IMR-90 (cell line): ENCODE data around the gene STAG1. TPM values are rescaled to one million over a fixed set of nuclear protein-coding genes. Genes with fewer than 3 reads are reported as not detected.
A peak's percentile ranks its signal among the peaks of the same experiment; 100 is the strongest.

Experiments used
- ATAC-seq: fragments of 200-7000 bp; cut with Tn5 transposase; 2 replicates; pipeline ENCODE4 v1.9.1; 2020; ENCODE audit warnings: low read depth, mild to moderate bottlenecking, moderate library complexity
- BruUV-seq: library from RNA; stranded (reverse); fragments of 400-500 nt; replicated peaks from 2 replicates; lab custom pipeline; 2021; lab: Mats Ljungman, UMichigan
- CTCF ChIA-PET: fragments of 300-600 bp; formaldehyde crosslinking; extraction: SDS; loops from one replicate; lab custom pipeline; 2021; ENCODE audit warnings: antibody characterized with exemption; lab: Yijun Ruan, JAX
- POLR2A ChIA-PET: fragments of 300-600 bp; sonication (Branson Sonifier 250); formaldehyde crosslinking; loops from one replicate; lab custom pipeline; 2022; ENCODE audit warnings: antibody characterized with exemption; ENCODE audit not compliant: unreplicated experiment; lab: Charles Lee
- DNase-seq: peaks from one replicate; pipeline ENCODE4 v3.0.0; 2013
- H2AFZ ChIP-seq: replicated peaks from 2 replicates; pipeline ENCODE3; 2013; ENCODE audit warnings: low read length, mild to moderate bottlenecking; ENCODE audit not compliant: poor library complexity
- H2AK5ac ChIP-seq: 2 replicates; pipeline ENCODE4 v1.6.1; 2013; ENCODE audit warnings: low read depth, low read length, inconsistent platforms
- H2AK9ac ChIP-seq: replicated peaks from 2 replicates; pipeline ENCODE3; 2013; ENCODE audit warnings: mild to moderate bottlenecking, low read depth, low read length, moderate library complexity; ENCODE audit not compliant: poor library complexity
- H2BK120ac ChIP-seq: 2 replicates; pipeline ENCODE4 v1.6.1; 2013; ENCODE audit warnings: low read depth, low read length, inconsistent platforms
- H2BK15ac ChIP-seq: 3 replicates; pipeline ENCODE4 v1.6.1; 2013; ENCODE audit warnings: low read depth, low read length, inconsistent platforms
- H2BK20ac ChIP-seq: 2 replicates; pipeline ENCODE4 v1.6.1; 2013; ENCODE audit warnings: low read depth, mild to moderate bottlenecking, inconsistent platforms, low read length, moderate library complexity
- H2BK5ac ChIP-seq: 2 replicates; pipeline ENCODE4 v1.6.1; 2013; ENCODE audit warnings: mild to moderate bottlenecking, low read depth, low read length, inconsistent platforms; ENCODE audit not compliant: poor library complexity, severe bottlenecking
- H3K14ac ChIP-seq: replicated peaks from 2 replicates; pipeline ENCODE4 v1.6.1; 2013; ENCODE audit warnings: low read depth, low read length, inconsistent platforms
- H3K18ac ChIP-seq: 2 replicates; pipeline ENCODE4 v1.6.1; 2013; ENCODE audit warnings: low read depth, low read length, control low read depth
- H3K23ac ChIP-seq: 2 replicates; pipeline ENCODE4 v1.6.1; 2013; ENCODE audit warnings: low read depth, low read length, inconsistent platforms
- H3K27ac ChIP-seq: 2 replicates; pipeline ENCODE4 v1.5.1; 2013; ENCODE audit warnings: mild to moderate bottlenecking, control low read depth, low read length; ENCODE audit not compliant: insufficient read depth
- H3K27me3 ChIP-seq: 2 replicates; pipeline ENCODE4 v1.6.1; 2013; ENCODE audit warnings: low read length; ENCODE audit not compliant: control insufficient read depth, insufficient read depth
- H3K36me3 ChIP-seq: 2 replicates; pipeline ENCODE4 v1.6.1; 2013; ENCODE audit warnings: low read length, mixed read lengths; ENCODE audit not compliant: control insufficient read depth, insufficient read depth
- H3K4ac ChIP-seq: 2 replicates; pipeline ENCODE4 v1.6.1; 2013; ENCODE audit warnings: low read depth, low read length, inconsistent platforms
- H3K4me1 ChIP-seq: 2 replicates; pipeline ENCODE4 v1.6.1; 2013; ENCODE audit warnings: low read length, mixed read lengths; ENCODE audit not compliant: control insufficient read depth, insufficient read depth
- H3K4me2 ChIP-seq: 2 replicates; pipeline ENCODE4 v1.6.1; 2013; ENCODE audit warnings: low read depth, mild to moderate bottlenecking, control low read depth, low read length, moderate library complexity
- H3K4me3 ChIP-seq: 2 replicates; pipeline ENCODE4 v1.5.1; 2013; ENCODE audit warnings: low read depth, mild to moderate bottlenecking, control low read depth, low read length, moderate library complexity; ENCODE audit not compliant: insufficient read depth
- H3K56ac ChIP-seq: 2 replicates; pipeline ENCODE4 v1.6.1; 2013; ENCODE audit warnings: low read length, inconsistent platforms; ENCODE audit not compliant: insufficient read depth; ENCODE audit errors: extremely low read depth
- H3K79me1 ChIP-seq, 2 experiments: 2 replicates each; pipeline ENCODE4 v1.6.1; 2013; ENCODE audit warnings: low read length in 2 of 2, inconsistent platforms in 1 of 2, low read depth in 1 of 2
- H3K9ac ChIP-seq: 2 replicates; pipeline ENCODE4 v1.6.1; 2013; ENCODE audit warnings: low read depth, low read length, control low read depth
- H3K9me1 ChIP-seq: 2 replicates; pipeline ENCODE4 v1.6.1; 2013; ENCODE audit warnings: low read length, inconsistent platforms; ENCODE audit not compliant: insufficient read depth
- H3K9me3 ChIP-seq: 2 replicates; pipeline ENCODE4 v1.6.1; 2013; ENCODE audit warnings: low read length; ENCODE audit not compliant: control insufficient read depth, insufficient read depth
- H4K20me1 ChIP-seq: 2 replicates; pipeline ENCODE4 v1.6.1; 2013; ENCODE audit warnings: low read length, inconsistent platforms; ENCODE audit not compliant: insufficient read depth
- H4K5ac ChIP-seq: 2 replicates; pipeline ENCODE4 v1.6.1; 2013; ENCODE audit warnings: mild to moderate bottlenecking, low read depth, low read length, control low read depth
- H4K8ac ChIP-seq, 2 experiments: 2 replicates each; pipeline ENCODE4 v1.6.1; 2013; ENCODE audit warnings: low read depth in 2 of 2, low read length in 2 of 2, control low read depth in 1 of 2, inconsistent platforms in 1 of 2
- H4K91ac ChIP-seq: 2 replicates; pipeline ENCODE4 v1.6.1; 2013; ENCODE audit warnings: low read depth, low read length, inconsistent platforms; ENCODE audit not compliant: insufficient read depth
- ELK1 ChIP-seq: fragments of 150-350 bp; IDR thresholded peaks from 2 replicates; pipeline ENCODE4 v1.6.1; 2016; ENCODE audit warnings: low read depth, mild to moderate bottlenecking, low read length, moderate library complexity, borderline replicate concordance
- MAZ ChIP-seq: IDR thresholded peaks from 2 replicates; pipeline ENCODE4 v1.6.1; 2012; ENCODE audit warnings: low read depth, mild to moderate bottlenecking, low read length, improper control_type of control experiment, moderate library complexity, borderline replicate concordance
- SMC3 ChIP-seq: fragments of 150-350 bp; IDR thresholded peaks from 2 replicates; pipeline ENCODE4 v1.6.1; 2016; ENCODE audit warnings: low read depth, mild to moderate bottlenecking, antibody characterized with exemption, low read length, moderate library complexity
- WGBS, 2 experiments: methylation state at CpG; one replicate each; pipeline versions ENCODE4 v1.1.5 to v1.1.7; 2013; ENCODE audit warnings: missing lambda C conversion rate in 2 of 2; ENCODE audit not compliant: insufficient read length in 1 of 2; ENCODE audit errors: extremely low coverage in 2 of 2; 5-methylcytosine and 5-hydroxymethylcytosine counted together
- dilution Hi-C: fragments of 300-500 bp; cut with HindIII; formaldehyde crosslinking; loops from one replicate; pipeline ENCODE4 v1.14.3; 2018; ENCODE audit warnings: low sequenced_read_pairs; ENCODE audit not compliant: unreplicated experiment
- in situ Hi-C: fragments of 300-500 bp; cut with MboI; formaldehyde crosslinking; loops from 3 replicates; pipeline ENCODE4 v1.14.3; 2019; ENCODE audit warnings: low sequenced_read_pairs, inconsistent platforms, mixed read lengths
- intact Hi-C: fragments of 100-400 bp; cut with micrococcal nuclease; formaldehyde crosslinking; loops from 2 replicates; pipeline ENCODE4 v1.10.0; 2022
- polyA plus RNA-seq, 3 experiments: library from polyadenylated mRNA; depleted of rRNA; stranded (reverse); fragments of >200 nt; gene quantifications; 2 replicates each; pipeline ENCODE4 v1.2.3, GENCODE V29; 2012; ENCODE audit warnings: low replicate concordance in 1 of 3
- total RNA-seq: library from RNA; depleted of rRNA; stranded (reverse); fragments of >200 nt; gene quantifications from 2 replicates; pipeline ENCODE4 v1.2.3, GENCODE V29; 2012

STAG1 gene
- total and polyA plus RNA-seq, 2 of the 4 experiments (the other 2 are of a cell fraction): 9.6 to 32.3 TPM

GRCh38 chr3:136353461-136353860, 398.7 kb downstream of the STAG1 start:
- H2BK20ac ChIP-seq: no peak overlapping the region
- ChIA-PET CTCF (no interaction called here), POLR2A (no interaction called here)
- H3K36me3 ChIP-seq: peaks cover 2% of the 10 kb centered on the region
- no peak for ATAC-seq
- intact Hi-C loops: loop anchor here (10.0 kb wide), 1 partner anchor 51 kb away; no protein-coding TSS in a partner anchor
- H4K91ac ChIP-seq: no peak overlapping the region
- H3K9ac ChIP-seq: no peak overlapping the region
- dilution Hi-C loops: no loop called here
- no peak overlapping the region for H3K4ac ChIP-seq
- no peak overlapping the region for H3K4me3 ChIP-seq
- H2AK9ac ChIP-seq: no peak overlapping the region
- H3K4me2 ChIP-seq: no peak overlapping the region
- no peak overlapping the region for H3K18ac ChIP-seq
- peak overlapping the region; percentile 20; the same call in 1 of the 2 replicates for H4K5ac ChIP-seq
- no CpG with 5 or more reads among the region's 2 CpGs for WGBS, 2 experiments
- no peak overlapping the region for H2AK5ac ChIP-seq
- H3K4me1 ChIP-seq: peaks cover 10% of the 10 kb centered on the region
- H3K14ac ChIP-seq: no peak overlapping the region
- no peak overlapping the region for H2AFZ ChIP-seq
- peaks cover 0 to 17% of the 10 kb centered on the region in 2 experiments; a peak in 2 of 4 replicates for H3K79me1 ChIP-seq
- H4K20me1 ChIP-seq: peaks cover 5% of the 10 kb centered on the region; the same call in 1 of the 2 replicates
- DNase-seq: no peak
- no peak overlapping the region for H2BK120ac ChIP-seq
- no TSS peak for BruUV-seq
- H3K27ac ChIP-seq: no peak overlapping the region; the same call in 1 of the 2 replicates
- no peak for TF ChIP-seq SMC3
- no peak for TF ChIP-seq MAZ
- no peak for TF ChIP-seq ELK1
- no peaks in the 10 kb centered on the region for H3K27me3 ChIP-seq
- no peak overlapping the region for H3K56ac ChIP-seq
- in situ Hi-C loops: no loop called here
- no peaks in the 10 kb centered on the region for H3K9me3 ChIP-seq
- no peak overlapping the region for H4K8ac ChIP-seq
- no peaks in the 10 kb centered on the region; the same call in none of the 2 replicates for H3K9me1 ChIP-seq
- no peak overlapping the region for H3K23ac ChIP-seq
- no peak overlapping the region for H2BK5ac ChIP-seq
- no peak overlapping the region for H2BK15ac ChIP-seq
